Motor neuron (in vitro differentiated cells): ENCODE data around the gene PDLIM7. TPM values are rescaled to one million over a fixed set of nuclear protein-coding genes. Genes with fewer than 3 reads are reported as not detected.

ENCODE experiments used
- ATAC-seq, 8 experiments: fragments of 200-7000 bp; cut with Tn5 transposase; replicated peaks in 6 of 8; 2 replicates each; pipeline ENCODE4 v1.8.0; 2021; ENCODE audit warnings: mild to moderate bottlenecking in 8 of 8, moderate library complexity in 8 of 8
- H3K27ac ChIP-seq, 2 donors: fragments of 250-450 bp; sonication (Bioruptor Pico); 2 replicates each; pipeline ENCODE4 v1.9.0; 2021; ENCODE audit warnings: antibody characterized with exemption in 2 of 2, mild to moderate bottlenecking in 2 of 2, moderate library complexity in 1 of 2
- H3K4me1 ChIP-seq, 2 donors: fragments of 250-450 bp; sonication (Bioruptor Pico); replicated peaks in 1 of 2; 2 replicates each; pipeline ENCODE4 v1.6.1; 2021; ENCODE audit warnings: antibody characterized with exemption in 2 of 2, mild to moderate bottlenecking in 2 of 2, moderate library complexity in 1 of 2
- H3K4me3 ChIP-seq, 5 donors: fragments of 250-450 bp; sonication (Bioruptor Pico); 2 replicates each; pipeline ENCODE4 v1.9.0; 2021; ENCODE audit warnings: antibody characterized with exemption in 5 of 5, mild to moderate bottlenecking in 5 of 5, moderate library complexity in 4 of 5
- WGBS, 10 experiments: fragments of 450-650 bp; shearing (Covaris generic); methylation state at CpG; one replicate each; pipeline ENCODE4 v1.0.0; 2022; 5-methylcytosine and 5-hydroxymethylcytosine counted together
- in situ Hi-C, 9 experiments: fragments of 400-800 bp; cut with MboI; loops; one replicate each; pipeline ENCODE4 v1.15.0; 2021; ENCODE audit warnings: low sequenced_read_pairs in 9 of 9, low pct_unique_long_range_greater_than_20kb in 2 of 9; ENCODE audit not compliant: unreplicated experiment in 9 of 9
- total RNA-seq, 8 experiments: library from RNA; unstranded; fragments of 300-600 nt; gene quantifications; 2 replicates each; pipeline versions ENCODE4 v1.2.3 to v1.2.4, GENCODE V29; 2022

The PDLIM7 gene
- total RNA-seq, 8 experiments from 2014 or later: 24.6 to 116 (median 54.3) TPM

GRCh38 chr5:177453852-177454396, 43.5 kb downstream of the PDLIM7 start:
- peak overlapping the region; percentile 44 to 60 (median 51) for H3K4me3 ChIP-seq
- H3K27ac ChIP-seq: peak overlapping the region; percentile 55 to 71
- ATAC-seq: peak; percentile 2 to 23 (median 6)
- H3K4me1 ChIP-seq: peaks cover 24 to 34% of the 10 kb centered on the region in 2 donors
- in situ Hi-C loops: no loop called here
- 8 to 83% (median 29%) methylated on average over 1 to 12 of the region's 31 CpGs; no CpG with 5 or more reads in 6 of the 10 experiments for whole genome bisulfite sequencing, 10 experiments

- in situ Hi-C loops: no loop called here
- Histone ChIP-seq H3K27ac (no peak overlapping the region), H3K4me3 (no peak overlapping the region), H3K4me1 (peaks cover 31 to 33% of the 10 kb centered on the region in 2 donors)
- WGBS, 10 experiments: 67 to 92% (median 78%) methylated on average over 1 to 11 of the region's 17 CpGs; no CpG with 5 or more reads in 4 of the 10 experiments
- peak in 1 of 8 experiments; percentile 0 for ATAC-seq
Measured at GRCh38 chr5:177452688-177453638, 44.4 kb downstream of the PDLIM7 start.

GRCh38 chr5:177450667-177451424, 46.6 kb downstream of the PDLIM7 start:
- Histone ChIP-seq H3K4me3 (no peak overlapping the region), H3K27ac (no peak overlapping the region), H3K4me1 (peaks cover 27 to 29% of the 10 kb centered on the region in 2 donors)
- ATAC-seq: no peak
- WGBS, 10 experiments: 63 to 100% (median 92%) methylated on average over 1 to 7 of the region's 10 CpGs; no CpG with 5 or more reads in 3 of the 10 experiments
- in situ Hi-C loops: no loop called here

- no peak overlapping the region for H3K27ac ChIP-seq
- H3K4me3 ChIP-seq: no peak overlapping the region
- H3K4me1 ChIP-seq: peaks cover 32 to 41% of the 10 kb centered on the region in 2 donors
- WGBS, 10 experiments: 80 to 100% (median 93%) methylated on average over 1 to 6 of the region's 18 CpGs; no CpG with 5 or more reads in 5 of the 10 experiments
- in situ Hi-C loops: no loop called here
- ATAC-seq: no peak
Measured at GRCh38 chr5:177449140-177450061, 48.0 kb downstream of the PDLIM7 start.

- in situ Hi-C loops: no loop called here
- no peak overlapping the region for H3K27ac ChIP-seq
Measured at GRCh38 chr5:177448244-177448950, 49.0 kb downstream of the PDLIM7 start.

GRCh38 chr5:177447611-177448243, 49.7 kb downstream of the PDLIM7 start:
- peaks cover 28 to 33% of the 10 kb centered on the region in 2 donors for H3K4me1 ChIP-seq

More at GRCh38 chr5:177448244-177448950, 49.0 kb downstream of the PDLIM7 start:
- H3K4me3 ChIP-seq: no peak overlapping the region
- ATAC-seq: no peak
- WGBS, 10 experiments: 80 to 100% (median 100%) methylated on average over 1 to 3 of the region's 6 CpGs; no CpG with 5 or more reads in 2 of the 10 experiments
- peaks cover 28 to 35% of the 10 kb centered on the region in 2 donors for H3K4me1 ChIP-seq

GRCh38 chr5:177447066-177447610, 50.3 kb downstream of the PDLIM7 start:
- ATAC-seq: peak; percentile 30 to 76 (median 66)
- WGBS, 10 experiments: no CpG with 5 or more reads among the region's 52 CpGs
- Histone ChIP-seq H3K4me1 (peaks cover 28 to 33% of the 10 kb centered on the region in 2 donors), H3K27ac (peak overlapping the region; percentile 83 to 91), H3K4me3 (peak overlapping the region; percentile 53 to 90 (median 67))
- in situ Hi-C loops: no loop called here

More at GRCh38 chr5:177447611-177448243, 49.7 kb downstream of the PDLIM7 start:
- Histone ChIP-seq H3K4me3 (peak overlapping the region; percentile 53 to 90 (median 67)), H3K27ac (peak overlapping the region; percentile 83 to 91)
- WGBS, 10 experiments: 8 to 53% (median 26%) methylated on average over 1 to 9 of the region's 23 CpGs; no CpG with 5 or more reads in 6 of the 10 experiments
- peak; percentile 2 to 47 (median 32) for ATAC-seq
- in situ Hi-C loops: no loop called here

- H3K27ac ChIP-seq: peak within 1 kb of the TSS; percentile 83 to 91
- peak; percentile 60 to 71 (median 64) for ATAC-seq
- WGBS, 10 experiments: 0% methylated on average over 2 of the region's 89 CpGs; no CpG with 5 or more reads in 8 of the 10 experiments
- peak within 1 kb of the TSS; percentile 53 to 90 (median 67) for H3K4me3 ChIP-seq
- in situ Hi-C loops: no loop called here
- peaks cover 28 to 33% of the 10 kb centered on the region in 2 donors for H3K4me1 ChIP-seq
Measured at GRCh38 chr5:177446200-177447065, 51.0 kb downstream of the PDLIM7 start, which contains the start of gene PRR7. Gene PRR7, plus strand, starts transcription at chr5:177446814. Its CDS starts 8,254 bp downstream, at chr5:177455068.

- 0 to 47% (median 16%) methylated on average over 1 to 7 of the region's 8 CpGs; no CpG with 5 or more reads in 1 of the 10 experiments for WGBS, 10 experiments
- H3K4me3 ChIP-seq: peak overlapping the region; percentile 53 to 90 (median 67)
- in situ Hi-C loops: no loop called here
- peaks cover 28 to 33% of the 10 kb centered on the region in 2 donors for H3K4me1 ChIP-seq
- ATAC-seq: no peak
- no peak overlapping the region for H3K27ac ChIP-seq
Measured at GRCh38 chr5:177445917-177446199, 51.5 kb downstream of the PDLIM7 start.
